H9 (cell line): Measurements from ENCODE around the gene TNIP2. TPM values are rescaled to one million over a fixed set of nuclear protein-coding genes. Genes with fewer than 3 reads are reported as not detected.
"Not testable (repeated sequence)": the region's sequence is repeated elsewhere in the genome, so short reads cannot be mapped to it uniquely, and the experiment has no call there.

Source experiments
- DNase-seq: peaks from one replicate; pipeline ENCODE4 v3.0.0-alpha.2; 2017
- H2AFZ ChIP-seq: one replicate; pipeline ENCODE4 v1.6.1; 2013; ENCODE audit warnings: mild to moderate bottlenecking, low read length, control low read depth, moderate library complexity
- H2AK5ac ChIP-seq: 2 replicates; pipeline ENCODE4 v1.6.1; 2013; ENCODE audit warnings: low read length, control low read depth, mixed read lengths; ENCODE audit not compliant: insufficient read length
- H2BK120ac ChIP-seq: one replicate; pipeline ENCODE4 v1.6.1; 2013; ENCODE audit warnings: low read depth, mild to moderate bottlenecking, low read length, control low read depth, inconsistent platforms; ENCODE audit not compliant: poor library complexity, severe bottlenecking
- H2BK12ac ChIP-seq: 2 replicates; pipeline ENCODE4 v1.6.1; 2013; ENCODE audit warnings: low read length, control low read depth, mixed read lengths, low read depth; ENCODE audit not compliant: insufficient read length
- H2BK15ac ChIP-seq: 2 replicates; pipeline ENCODE4 v1.6.1; 2013; ENCODE audit warnings: low read depth, low read length, control low read depth
- H2BK20ac ChIP-seq: one replicate; pipeline ENCODE4 v1.6.1; 2013; ENCODE audit warnings: low read depth, mild to moderate bottlenecking, low read length, control low read depth, inconsistent platforms; ENCODE audit not compliant: poor library complexity, severe bottlenecking
- H2BK5ac ChIP-seq: 2 replicates; pipeline ENCODE4 v1.6.1; 2013; ENCODE audit warnings: low read length, control low read depth, mixed read lengths; ENCODE audit not compliant: insufficient read length
- H3K14ac ChIP-seq: 2 replicates; pipeline ENCODE4 v1.6.1; 2013; ENCODE audit warnings: low read length, control low read depth; ENCODE audit not compliant: insufficient read depth
- H3K18ac ChIP-seq: 2 replicates; pipeline ENCODE4 v1.6.1; 2013; ENCODE audit warnings: low read depth, mild to moderate bottlenecking, mixed read lengths, low read length, control low read depth; ENCODE audit not compliant: insufficient read length
- H3K23ac ChIP-seq: 2 replicates; pipeline ENCODE4 v1.6.1; 2013; ENCODE audit warnings: low read length, control low read depth, mixed read lengths, low read depth; ENCODE audit not compliant: insufficient read length
- H3K23me2 ChIP-seq: 2 replicates; pipeline ENCODE4 v1.6.1; 2013; ENCODE audit warnings: low read depth, mild to moderate bottlenecking, mixed read lengths, low read length, control low read depth; ENCODE audit not compliant: insufficient read length, poor library complexity, severe bottlenecking
- H3K27ac ChIP-seq: 2 replicates; pipeline ENCODE4 v1.5.1; 2013; ENCODE audit warnings: low read length, control low read depth, mixed read lengths, low read depth; ENCODE audit not compliant: insufficient read length
- H3K27me3 ChIP-seq: 2 replicates; pipeline ENCODE4 v1.6.1; 2013; ENCODE audit warnings: low read length, control low read depth, inconsistent platforms; ENCODE audit not compliant: insufficient read depth
- H3K4ac ChIP-seq: 2 replicates; pipeline ENCODE4 v1.6.1; 2013; ENCODE audit warnings: low read depth, mild to moderate bottlenecking, control low read depth, inconsistent platforms, low read length, moderate library complexity
- H3K4me1 ChIP-seq: 2 replicates; pipeline ENCODE4 v1.6.1; 2013; ENCODE audit warnings: low read length, control low read depth, inconsistent platforms; ENCODE audit not compliant: insufficient read depth
- H3K4me2 ChIP-seq: 2 replicates; pipeline ENCODE4 v1.6.1; 2013; ENCODE audit warnings: low read length, control low read depth, mixed read lengths; ENCODE audit not compliant: insufficient read length, insufficient read depth
- H3K56ac ChIP-seq: 2 replicates; pipeline ENCODE4 v1.6.1; 2013; ENCODE audit warnings: low read depth, mild to moderate bottlenecking, mixed read lengths, low read length, control low read depth; ENCODE audit not compliant: insufficient read length
- H3K79me1 ChIP-seq: 2 replicates; pipeline ENCODE4 v1.6.1; 2013; ENCODE audit warnings: low read depth, mild to moderate bottlenecking, moderate library complexity, low read length, control low read depth, inconsistent platforms; ENCODE audit not compliant: insufficient read depth, poor library complexity, severe bottlenecking
- H3K79me2 ChIP-seq: 2 replicates; pipeline ENCODE4 v1.6.1; 2013; ENCODE audit warnings: low read length, control low read depth, inconsistent platforms; ENCODE audit not compliant: insufficient read depth
- H3K9ac ChIP-seq: 2 replicates; pipeline ENCODE4 v1.6.1; 2013; ENCODE audit warnings: low read length, control low read depth, mixed read lengths; ENCODE audit not compliant: insufficient read length; ENCODE audit errors: extremely low read depth
- H3K9me3 ChIP-seq: one replicate; pipeline ENCODE4 v1.6.1; 2013; ENCODE audit warnings: low read depth, low read length, inconsistent platforms; ENCODE audit not compliant: control insufficient read depth
- H3T11ph ChIP-seq: one replicate; pipeline ENCODE4 v1.6.1; 2013; ENCODE audit warnings: mild to moderate bottlenecking, low read length, control low read depth, inconsistent platforms
- H4K20me1 ChIP-seq: one replicate; pipeline ENCODE4 v1.6.1; 2013; ENCODE audit not compliant: control insufficient read depth, insufficient read length, insufficient read depth
- H4K5ac ChIP-seq: 2 replicates; pipeline ENCODE4 v1.6.1; 2013; ENCODE audit warnings: low read depth, mild to moderate bottlenecking, mixed read lengths, low read length, control low read depth; ENCODE audit not compliant: insufficient read length
- H4K8ac ChIP-seq: replicated peaks from 2 replicates; pipeline ENCODE4 v1.6.1; 2013; ENCODE audit warnings: low read length, control low read depth, mixed read lengths, low read depth; ENCODE audit not compliant: insufficient read length
- H4K91ac ChIP-seq: 2 replicates; pipeline ENCODE4 v1.6.1; 2013; ENCODE audit warnings: low read depth, mild to moderate bottlenecking, moderate library complexity, mixed read lengths, low read length, control low read depth; ENCODE audit not compliant: insufficient read length
- H3K27ac Mint-ChIP-seq, 3 experiments: 2 replicates in 2 of 3; 3 replicates in 1 of 3; pipeline ENCODE4 v1.8.0; 2020 to 2021; ENCODE audit warnings: mixed read lengths in 3 of 3, mild to moderate bottlenecking in 1 of 3, moderate library complexity in 1 of 3
- H3K27me3 Mint-ChIP-seq: 2 replicates; pipeline ENCODE4 v1.8.0; 2021; ENCODE audit warnings: low read depth, mild to moderate bottlenecking, moderate library complexity, mixed read lengths
- H3K36me3 Mint-ChIP-seq, 3 experiments: 2 replicates in 2 of 3; 3 replicates in 1 of 3; pipeline ENCODE4 v1.8.0; 2020 to 2021; ENCODE audit warnings: low read depth in 3 of 3, mixed read lengths in 3 of 3; ENCODE audit not compliant: insufficient read depth in 1 of 3
- H3K4me1 Mint-ChIP-seq, 2 experiments: 2 replicates each; pipeline ENCODE4 v1.8.0; 2020; ENCODE audit warnings: mixed read lengths in 2 of 2
- H3K4me3 Mint-ChIP-seq, 2 experiments: 2 replicates in 1 of 2; 3 replicates in 1 of 2; pipeline ENCODE4 v1.8.0; 2020 to 2021; ENCODE audit warnings: mild to moderate bottlenecking in 2 of 2, mixed read lengths in 2 of 2, moderate library complexity in 1 of 2
- H3K9me3 Mint-ChIP-seq, 2 experiments: 2 replicates in 1 of 2; 3 replicates in 1 of 2; pipeline ENCODE4 v1.8.0; 2020; ENCODE audit warnings: mild to moderate bottlenecking in 2 of 2, mixed read lengths in 2 of 2, moderate library complexity in 1 of 2
- WGBS: extraction: QIAGEN DNeasy Blood & Tissue Kit; methylation state at CpG from one replicate; pipeline ENCODE4 v1.1.7; 2013; ENCODE audit warnings: missing lambda C conversion rate, low lambda C conversion rate, mixed read lengths; ENCODE audit not compliant: insufficient read length; ENCODE audit errors: extremely low coverage; 5-methylcytosine and 5-hydroxymethylcytosine counted together
- total RNA-seq: library from RNA; stranded (reverse); gene quantifications from 2 replicates; pipeline ENCODE4 v1.2.1, GENCODE V29; 2021
- TF ChIP-seq, protein P1 (sequence below): fragments of 200-600 bp; sonication (generic); conservative IDR thresholded peaks from 3 replicates; pipeline ENCODE4 v1.8.0; 2021; ENCODE audit warnings: antibody characterized with exemption, mild to moderate bottlenecking

TNIP2 gene
- total RNA-seq, 1 experiment from 2014 or later: 44.7 TPM

DNA sequence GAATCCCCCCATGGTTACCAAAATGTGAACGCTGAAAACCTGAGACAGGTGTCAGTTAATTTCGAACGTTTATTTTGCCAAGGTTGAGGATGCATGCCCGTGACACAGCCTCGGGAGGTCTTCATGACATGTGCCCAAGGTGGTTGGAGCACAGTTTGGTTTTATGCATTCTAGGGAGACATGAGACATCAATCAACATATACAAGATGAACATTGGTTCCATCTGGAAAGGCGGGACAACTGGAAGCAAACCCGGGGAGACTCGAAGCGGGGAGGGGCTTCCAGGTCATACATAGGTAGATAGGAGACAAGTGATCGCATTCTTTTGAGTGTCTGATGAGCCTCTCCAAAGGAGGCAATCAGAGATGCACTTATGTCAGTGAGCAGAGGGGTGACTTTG is 25.8 kb upstream of the TNIP2 start:
- no peak overlapping the region for H3K23ac ChIP-seq
- no CpG with 5 or more reads among the region's 10 CpGs for WGBS
- no peaks in the 10 kb centered on the region for H3K27me3 ChIP-seq
- DNase-seq: no peak
- TF ChIP-seq, protein P1, sequence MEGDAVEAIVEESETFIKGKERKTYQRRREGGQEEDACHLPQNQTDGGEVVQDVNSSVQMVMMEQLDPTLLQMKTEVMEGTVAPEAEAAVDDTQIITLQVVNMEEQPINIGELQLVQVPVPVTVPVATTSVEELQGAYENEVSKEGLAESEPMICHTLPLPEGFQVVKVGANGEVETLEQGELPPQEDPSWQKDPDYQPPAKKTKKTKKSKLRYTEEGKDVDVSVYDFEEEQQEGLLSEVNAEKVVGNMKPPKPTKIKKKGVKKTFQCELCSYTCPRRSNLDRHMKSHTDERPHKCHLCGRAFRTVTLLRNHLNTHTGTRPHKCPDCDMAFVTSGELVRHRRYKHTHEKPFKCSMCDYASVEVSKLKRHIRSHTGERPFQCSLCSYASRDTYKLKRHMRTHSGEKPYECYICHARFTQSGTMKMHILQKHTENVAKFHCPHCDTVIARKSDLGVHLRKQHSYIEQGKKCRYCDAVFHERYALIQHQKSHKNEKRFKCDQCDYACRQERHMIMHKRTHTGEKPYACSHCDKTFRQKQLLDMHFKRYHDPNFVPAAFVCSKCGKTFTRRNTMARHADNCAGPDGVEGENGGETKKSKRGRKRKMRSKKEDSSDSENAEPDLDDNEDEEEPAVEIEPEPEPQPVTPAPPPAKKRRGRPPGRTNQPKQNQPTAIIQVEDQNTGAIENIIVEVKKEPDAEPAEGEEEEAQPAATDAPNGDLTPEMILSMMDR: no peak
- Mint-ChIP-seq H3K27me3 (peaks cover 9% of the 10 kb centered on the region), H3K4me1 (peaks cover 35 to 37% of the 10 kb centered on the region in 2 experiments), H3K4me3 (no peak overlapping the region), H3K9me3 (peaks cover 5 to 9% of the 10 kb centered on the region in 2 experiments; a peak in 3 of 5 replicates), H3K27ac (no peak overlapping the region), H3K36me3 (peaks cover 0 to 16% (median 0%) of the 10 kb centered on the region in 3 experiments; a peak in 4 of 7 replicates)
- H3K56ac ChIP-seq: no peak overlapping the region
- no peak overlapping the region for H3K14ac ChIP-seq
- no peaks in the 10 kb centered on the region for H3K79me2 ChIP-seq
- no peak overlapping the region for H2BK12ac ChIP-seq
- no peaks in the 10 kb centered on the region for H4K20me1 ChIP-seq
- H3K27ac ChIP-seq: no peak overlapping the region
- H3K4me2 ChIP-seq: no peak overlapping the region
- H2AK5ac ChIP-seq: no peak overlapping the region
- no peak overlapping the region for H2BK15ac ChIP-seq
- no peak overlapping the region for H2BK5ac ChIP-seq
- no peak overlapping the region for H4K91ac ChIP-seq
- H4K8ac ChIP-seq: no peak overlapping the region
- H3K4ac ChIP-seq: no peak overlapping the region
- H2BK120ac ChIP-seq: no peak overlapping the region
- H3K4me1 ChIP-seq: no peaks in the 10 kb centered on the region; the same call in 1 of the 2 replicates
- no peaks in the 10 kb centered on the region for H3K79me1 ChIP-seq
- no peak overlapping the region for H2BK20ac ChIP-seq
- no peak overlapping the region for H4K5ac ChIP-seq
- no peaks in the 10 kb centered on the region for H3K23me2 ChIP-seq
- H3K9me3 ChIP-seq: no peaks in the 10 kb centered on the region
- H3K18ac ChIP-seq: no peak overlapping the region
- no peak overlapping the region for H3K9ac ChIP-seq
- H3T11ph ChIP-seq: no peak overlapping the region
- H2AFZ ChIP-seq: no peak overlapping the region

DNA sequence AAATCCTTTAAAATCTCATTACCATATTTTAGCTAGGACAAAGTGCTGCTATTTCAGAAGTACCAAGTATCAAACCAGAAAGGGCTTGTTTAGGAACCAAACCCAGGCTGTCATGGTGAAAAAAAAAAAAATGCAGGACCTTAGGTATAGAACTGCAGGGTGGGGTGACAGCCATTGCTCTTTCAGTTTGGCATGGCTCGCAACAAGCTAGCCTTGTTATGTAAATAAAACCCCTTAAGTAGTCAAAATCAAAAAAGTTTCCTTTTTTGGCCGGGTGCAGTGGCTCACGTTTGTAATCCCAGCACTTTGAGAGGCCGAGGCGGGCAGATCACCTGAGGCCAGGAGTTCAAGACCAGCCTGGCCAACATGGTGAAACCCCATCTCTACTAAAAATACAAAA is 24.5 kb upstream of the TNIP2 start:
- H3K79me1 ChIP-seq, H4K8ac ChIP-seq, H3K18ac ChIP-seq, H4K5ac ChIP-seq, H3K27me3 ChIP-seq, H2AK5ac ChIP-seq, H3K27ac ChIP-seq, H3K79me2 ChIP-seq, H3K9me3 Mint-ChIP-seq, H3K9ac ChIP-seq, H3K56ac ChIP-seq, H3K4ac ChIP-seq, H3K14ac ChIP-seq, H3K4me1 ChIP-seq, H2BK15ac ChIP-seq, H2BK120ac ChIP-seq, H3K4me2 ChIP-seq, H3K4me3 Mint-ChIP-seq, H3K23ac ChIP-seq, H3K9me3 ChIP-seq, H2AFZ ChIP-seq, H2BK12ac ChIP-seq, H3K23me2 ChIP-seq, H4K20me1 ChIP-seq, H3K27me3 Mint-ChIP-seq, H2BK5ac ChIP-seq, H3T11ph ChIP-seq, H4K91ac ChIP-seq: not testable (repeated sequence)
- H3K27ac Mint-ChIP-seq: peak overlapping the region in 2 of 3 experiments; percentile 28 to 35; a peak in 1 of 7 replicates
- DNase-seq: peak; percentile 42
- H3K36me3 Mint-ChIP-seq: peaks cover 0 to 16% (median 0%) of the 10 kb centered on the region in 3 experiments; a peak in 4 of 7 replicates
- peak overlapping the region; percentile 97 for H2BK20ac ChIP-seq
- WGBS: no CpG with 5 or more reads among the region's 5 CpGs
- peaks cover 34 to 37% of the 10 kb centered on the region in 2 experiments for H3K4me1 Mint-ChIP-seq
